Smooth muscle cell (in vitro differentiated cells): ENCODE data around the gene VWA8. TPM values are rescaled to one million over a fixed set of nuclear protein-coding genes. Genes with fewer than 3 reads are reported as not detected.
"Not testable (repeated sequence)": the region's sequence is repeated elsewhere in the genome, so short reads cannot be mapped to it uniquely, and the experiment has no call there.

Experiments
- DNase-seq: peaks from one replicate; lab custom pipeline; 2025; ENCODE audit not compliant: unreplicated experiment; lab: John Stamatoyannopoulos, UW
- H2AFZ ChIP-seq: fragments of 200-600 bp; sonication (generic); 2 replicates; pipeline ENCODE4 v1.6.0; 2016; ENCODE audit warnings: antibody characterized with exemption, low read depth, mild to moderate bottlenecking
- H3F3A ChIP-seq: fragments of 200-600 bp; sonication (generic); 2 replicates; pipeline ENCODE4 v1.6.0; 2017; ENCODE audit warnings: antibody characterized with exemption, low read depth
- H3K27ac ChIP-seq: fragments of 200-600 bp; sonication (generic); 2 replicates; pipeline ENCODE4 v1.5.1; 2016; ENCODE audit warnings: low read depth, mild to moderate bottlenecking
- H3K27me3 ChIP-seq: fragments of 200-600 bp; sonication (generic); 2 replicates; pipeline ENCODE4 v1.6.1; 2016; ENCODE audit warnings: low read depth, mild to moderate bottlenecking
- H3K36me3 ChIP-seq: fragments of 200-600 bp; sonication (generic); 2 replicates; pipeline ENCODE4 v1.5.1; 2016; ENCODE audit warnings: low read depth
- H3K4me1 ChIP-seq: fragments of 200-600 bp; sonication (generic); 2 replicates; pipeline ENCODE4 v1.5.1; 2016; ENCODE audit warnings: low read depth
- H3K4me2 ChIP-seq: fragments of 200-600 bp; sonication (generic); 2 replicates; pipeline ENCODE4 v1.6.0; 2016; ENCODE audit warnings: mild to moderate bottlenecking
- H3K4me3 ChIP-seq: fragments of 200-600 bp; sonication (generic); 2 replicates; pipeline ENCODE4 v1.5.1; 2016; ENCODE audit warnings: mild to moderate bottlenecking
- H3K79me2 ChIP-seq: fragments of 200-600 bp; sonication (generic); 2 replicates; pipeline ENCODE4 v1.6.0; 2016; ENCODE audit warnings: low read depth, mild to moderate bottlenecking
- H3K9ac ChIP-seq: fragments of 200-600 bp; sonication (generic); 2 replicates; pipeline ENCODE4 v1.6.0; 2016; ENCODE audit warnings: low read depth
- H3K9me3 ChIP-seq: fragments of 200-600 bp; sonication (generic); replicated peaks from 2 replicates; pipeline ENCODE4 v1.5.1; 2016; ENCODE audit warnings: low read depth
- H4K20me1 ChIP-seq: fragments of 200-600 bp; sonication (generic); 2 replicates; pipeline ENCODE4 v1.6.0; 2016; ENCODE audit warnings: low read depth
- CTCF ChIP-seq: fragments of 200-600 bp; sonication (generic); IDR thresholded peaks from 2 replicates; pipeline ENCODE4 v1.5.1; 2017; ENCODE audit warnings: borderline replicate concordance, mild to moderate bottlenecking, antibody characterized with exemption; ENCODE audit not compliant: insufficient read depth, poor library complexity, severe bottlenecking
- WGBS: methylation state at CpG from one replicate; pipeline ENCODE4 v1.1.7; 2016; ENCODE audit warnings: low lambda C conversion rate; 5-methylcytosine and 5-hydroxymethylcytosine counted together
- polyA plus RNA-seq: library from polyadenylated mRNA; unstranded; fragments of >200 nt; fragmentation: Nextera tagmentation; extraction: Ambion mirVana; gene quantifications from 2 replicates; pipeline ENCODE4 v1.2.1, GENCODE V29; 2016
- total RNA-seq: library from RNA; depleted of rRNA; stranded (reverse); fragments of >200 nt; gene quantifications from 2 replicates; pipeline ENCODE4 v1.2.3, GENCODE V29; 2014

The VWA8 gene
- total and polyA plus RNA-seq, 2 experiments from 2014 or later: 2.6 to 14.4 TPM

GRCh38 chr13:41954226-41954625 is 6.7 kb downstream of the VWA8 start:
- no peak for DNase-seq
- Histone ChIP-seq H3K4me2 (no peak overlapping the region), H3K27ac (no peak overlapping the region), H2AFZ (no peak overlapping the region), H3K36me3 (no peaks in the 10 kb centered on the region), H3K79me2 (peaks cover 70% of the 10 kb centered on the region), H3F3A (no peaks in the 10 kb centered on the region), H3K27me3 (no peaks in the 10 kb centered on the region), H3K4me3 (no peak overlapping the region), H3K9me3 (no peaks in the 10 kb centered on the region), H4K20me1 (peaks cover 5% of the 10 kb centered on the region), H3K9ac (no peak overlapping the region), H3K4me1 (peaks cover 2% of the 10 kb centered on the region)
- WGBS: 100% methylated on average over 1 of the region's 1 CpG
- no peak for TF ChIP-seq CTCF

GRCh38 chr13:41952749-41953148 is 8.2 kb downstream of the VWA8 start:
- no peaks in the 10 kb centered on the region for H3K4me1 ChIP-seq
- H4K20me1 ChIP-seq: peaks cover 5% of the 10 kb centered on the region
- no peak for DNase-seq
- H3K4me3 ChIP-seq: no peak overlapping the region
- no peak for TF ChIP-seq CTCF
- H3K9ac ChIP-seq: no peak overlapping the region
- H3K27me3 ChIP-seq: no peaks in the 10 kb centered on the region
- no peaks in the 10 kb centered on the region for H3K36me3 ChIP-seq
- H2AFZ ChIP-seq: no peak overlapping the region
- H3F3A ChIP-seq: no peaks in the 10 kb centered on the region
- H3K4me2 ChIP-seq: no peak overlapping the region
- H3K27ac ChIP-seq: no peak overlapping the region
- WGBS: 85% methylated on average over 3 of the region's 3 CpGs
- peaks cover 55% of the 10 kb centered on the region for H3K79me2 ChIP-seq
- no peaks in the 10 kb centered on the region for H3K9me3 ChIP-seq

- not testable (repeated sequence) for H3K9me3 ChIP-seq, H3K27ac ChIP-seq, H2AFZ ChIP-seq, H3K4me2 ChIP-seq, H3K4me1 ChIP-seq, H3K4me3 ChIP-seq, H3F3A ChIP-seq, H3K27me3 ChIP-seq, DNase-seq, H3K36me3 ChIP-seq, H4K20me1 ChIP-seq, H3K9ac ChIP-seq
- 97% methylated on average over 1 of the region's 1 CpG for WGBS
- peaks cover 20% of the 10 kb centered on the region for H3K79me2 ChIP-seq
These were observed 11.8 kb downstream of the VWA8 start for GRCh38 chr13:41949104-41949503.

DNA sequence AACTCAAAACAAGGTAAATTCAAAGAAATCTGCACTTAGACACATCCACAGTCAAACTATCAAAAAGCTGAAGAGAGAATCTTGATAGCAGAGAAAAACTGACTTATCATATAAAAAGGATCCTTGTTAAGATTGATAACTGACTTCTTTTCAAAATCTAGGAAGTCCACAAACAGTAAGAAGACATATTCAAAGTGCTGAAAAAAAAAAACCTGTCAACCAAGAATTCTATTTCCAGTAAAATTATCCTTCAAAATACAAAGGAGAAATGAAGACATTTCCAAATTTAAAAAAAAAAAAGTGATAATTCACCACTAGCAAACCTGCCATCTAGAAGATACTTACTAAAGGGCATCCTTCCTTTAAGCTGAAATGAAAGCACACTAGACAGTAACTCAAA is 15.0 kb downstream of the VWA8 start:
- Histone ChIP-seq H3K79me2 (peaks cover 2% of the 10 kb centered on the region), H3K27me3 (no peaks in the 10 kb centered on the region), H3F3A (no peaks in the 10 kb centered on the region), H3K4me1 (no peaks in the 10 kb centered on the region), H3K9ac (no peak overlapping the region), H3K9me3 (no peaks in the 10 kb centered on the region), H4K20me1 (no peaks in the 10 kb centered on the region), H3K4me2 (no peak overlapping the region), H3K4me3 (no peak overlapping the region), H2AFZ (no peak overlapping the region), H3K27ac (no peak overlapping the region), H3K36me3 (no peaks in the 10 kb centered on the region)
- TF ChIP-seq CTCF: no peak
- DNase-seq: no peak
